Measurements from ENCODE around the gene CLNK. TPM values are rescaled to one million over a fixed set of nuclear protein-coding genes. Genes with fewer than 3 reads are reported as not detected.

CLNK gene
- polyA plus RNA-seq, 3 donors: 0.61 to 1.4 (median 0.95) TPM

DNA sequence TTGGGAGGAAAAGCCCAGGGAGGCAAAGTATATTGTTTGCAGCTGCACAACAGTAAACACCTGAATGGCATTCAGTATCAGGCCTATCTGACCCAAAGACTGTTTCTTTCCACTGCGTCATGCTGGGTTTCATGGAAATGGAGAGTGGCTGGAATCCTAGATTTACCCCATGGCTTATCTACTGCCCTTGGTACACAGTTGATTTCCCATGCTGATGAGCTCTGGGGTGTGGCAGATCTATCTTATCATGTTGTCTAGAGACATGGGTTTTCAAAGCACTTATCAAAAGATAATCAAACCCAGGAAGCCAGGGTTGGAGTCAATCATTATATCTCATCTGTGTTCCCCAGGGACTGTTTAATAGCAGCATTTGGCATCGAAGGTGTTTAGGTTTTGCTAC lies 72.1 kb downstream of the CLNK start:
- DNase-seq: no peak

DNA sequence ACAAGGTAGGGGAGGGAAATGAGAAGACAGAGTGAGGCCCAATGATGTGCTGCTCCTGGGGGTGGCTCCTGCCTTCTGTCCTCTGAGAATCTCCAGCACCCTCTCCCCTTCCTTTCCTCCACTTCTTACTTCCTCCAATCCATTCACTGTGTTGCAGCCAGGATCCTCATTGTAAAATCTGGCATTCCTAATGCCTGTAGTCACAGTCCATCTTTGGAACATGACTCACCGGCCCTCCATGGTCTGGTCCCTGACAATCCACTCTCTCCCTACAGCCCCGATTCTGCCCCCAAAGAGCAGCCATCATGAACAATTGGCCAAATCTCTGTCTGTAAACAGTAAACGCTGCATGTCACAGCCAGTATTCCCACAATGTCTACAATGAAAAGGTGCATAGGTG lies 72.9 kb downstream of the CLNK start:
- DNase-seq: no peak

DNA sequence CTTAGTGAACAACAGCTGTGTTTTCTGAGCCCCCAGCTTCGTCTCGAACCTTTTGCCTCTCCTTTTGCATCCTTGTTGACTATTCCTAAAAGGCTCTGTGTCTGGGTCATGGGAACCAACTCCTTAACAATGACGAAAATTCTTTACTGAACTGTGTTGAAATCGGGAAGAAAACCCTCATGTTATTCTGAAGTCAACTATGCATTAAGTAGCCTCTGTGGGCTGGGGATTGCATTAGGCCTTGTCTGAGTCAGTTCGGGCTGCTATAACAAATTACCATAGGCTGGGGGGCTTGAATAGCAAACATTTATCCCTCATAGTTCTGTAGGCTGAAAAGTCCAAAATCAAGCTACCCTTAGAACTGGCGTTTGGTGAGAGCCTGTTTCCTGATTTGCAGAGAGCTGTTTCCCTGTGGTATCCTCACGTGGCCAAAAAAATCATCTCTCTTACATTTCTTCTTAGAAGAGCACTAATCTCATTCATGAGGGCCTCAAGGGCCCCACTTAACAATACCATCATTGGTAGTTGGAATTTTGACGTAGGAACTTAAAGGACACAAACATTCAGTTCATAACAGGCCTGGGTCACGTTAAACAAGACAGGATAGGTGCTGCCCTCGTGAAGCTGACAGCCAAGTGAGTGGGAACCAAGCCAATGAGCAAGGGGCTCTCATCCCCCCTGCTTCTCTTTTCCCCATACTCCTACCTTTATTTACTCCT lies 75.9 kb downstream of the CLNK start:
- DNase-seq: no peak

DNA sequence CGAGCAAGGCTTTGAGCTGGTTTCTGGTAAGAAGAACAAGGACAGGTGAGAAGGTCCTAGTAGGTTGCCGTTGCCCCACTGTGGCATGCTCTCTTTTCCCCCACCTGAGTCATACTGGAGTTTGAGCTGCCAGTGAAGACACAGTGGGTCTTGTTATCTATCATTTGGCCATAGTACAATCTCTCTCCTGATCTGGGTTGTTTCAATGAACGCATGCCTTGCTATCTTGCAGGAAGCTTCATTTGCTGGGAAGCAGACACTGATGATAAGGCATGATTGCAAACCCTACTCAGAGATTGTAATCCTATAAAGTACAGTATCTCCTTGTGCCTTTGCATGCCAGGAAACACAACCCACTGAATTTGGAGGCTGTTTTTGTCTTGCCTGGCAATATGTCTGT lies 77.4 kb downstream of the CLNK start:
- DNase-seq: no peak

DNA sequence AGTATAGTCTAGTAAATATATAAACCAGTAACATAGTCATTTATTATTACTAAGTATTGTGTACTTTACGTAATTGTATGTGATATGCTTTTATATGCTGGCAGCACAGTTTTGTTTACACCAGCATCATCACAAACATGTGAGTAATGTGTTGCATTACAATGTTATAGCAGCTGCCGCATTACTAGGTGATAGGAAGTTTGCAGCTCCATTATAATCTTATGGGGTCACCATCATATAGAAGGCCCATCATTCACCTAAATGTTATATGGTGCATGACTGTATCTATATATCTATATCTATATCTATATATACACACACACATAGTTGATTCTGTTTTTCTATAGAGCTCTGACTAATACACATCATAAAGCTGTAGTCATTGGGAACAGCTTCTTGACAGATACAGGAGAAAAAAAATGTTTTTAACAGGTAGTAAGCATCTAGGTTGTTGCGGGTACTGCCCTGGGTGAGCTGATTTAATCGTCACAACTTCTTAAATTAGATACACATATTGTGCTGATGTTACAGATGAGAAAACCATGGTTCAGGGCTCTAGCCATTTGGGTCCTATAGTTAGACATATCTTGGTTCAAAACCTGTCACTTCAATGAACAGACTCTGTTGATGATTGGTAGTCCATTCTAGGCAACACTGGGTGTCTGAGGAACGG lies 77.9 kb downstream of the CLNK start:
- no peak for DNase-seq

DNA sequence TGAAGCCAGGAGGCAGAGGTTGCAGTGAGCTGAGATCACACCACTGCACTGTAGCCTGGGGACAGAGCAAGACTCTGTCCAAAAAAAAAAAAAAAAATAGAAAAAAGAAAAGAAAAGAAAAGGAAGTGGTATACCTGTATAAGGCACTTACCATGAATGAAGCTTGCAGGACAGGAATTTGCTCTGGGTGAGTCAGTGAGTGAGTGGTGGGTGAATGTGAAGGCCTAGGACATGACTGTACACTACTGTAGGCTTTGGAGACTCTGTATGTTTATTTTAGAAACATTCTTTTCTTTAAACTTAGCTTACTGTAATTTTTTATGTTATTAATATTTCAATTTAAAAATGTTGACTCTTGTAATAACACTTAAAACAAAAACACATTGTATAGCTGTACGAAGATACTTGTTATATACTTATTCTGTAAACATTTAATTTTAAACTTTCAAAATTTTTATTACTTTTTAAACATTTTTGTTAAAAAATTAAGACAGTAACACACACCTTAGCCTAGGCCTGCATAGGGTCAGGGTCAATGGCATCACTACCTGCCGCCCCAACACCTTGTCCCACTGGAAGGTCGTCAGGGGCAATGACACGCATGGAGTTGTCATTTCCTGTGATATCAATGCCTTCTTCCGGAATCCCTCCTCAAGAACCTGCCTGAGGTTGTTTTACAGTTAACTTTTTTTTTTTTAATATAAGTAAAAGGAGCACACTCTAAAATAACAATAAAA lies 78.7 kb downstream of the CLNK start:
- DNase-seq: no peak

DNA sequence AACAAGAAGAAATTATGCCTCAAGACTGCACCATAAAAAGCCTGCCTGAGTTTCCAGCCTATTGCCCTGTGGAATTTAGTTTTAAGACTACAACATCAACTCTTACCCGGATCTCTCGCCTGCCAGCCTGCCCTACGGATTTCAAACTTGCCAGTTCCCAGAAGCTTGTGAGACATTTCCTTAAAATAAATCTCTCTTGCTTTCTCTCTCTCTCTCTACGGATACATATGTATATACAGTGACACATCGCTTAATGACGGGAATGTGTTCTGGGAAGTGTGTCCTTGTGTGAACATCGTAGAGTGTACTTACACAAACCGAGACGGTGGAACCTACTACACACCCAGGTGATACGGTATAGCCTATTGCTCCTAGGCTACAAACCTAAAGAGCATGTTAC lies 79.5 kb downstream of the CLNK start:
- no peak for DNase-seq

DNA sequence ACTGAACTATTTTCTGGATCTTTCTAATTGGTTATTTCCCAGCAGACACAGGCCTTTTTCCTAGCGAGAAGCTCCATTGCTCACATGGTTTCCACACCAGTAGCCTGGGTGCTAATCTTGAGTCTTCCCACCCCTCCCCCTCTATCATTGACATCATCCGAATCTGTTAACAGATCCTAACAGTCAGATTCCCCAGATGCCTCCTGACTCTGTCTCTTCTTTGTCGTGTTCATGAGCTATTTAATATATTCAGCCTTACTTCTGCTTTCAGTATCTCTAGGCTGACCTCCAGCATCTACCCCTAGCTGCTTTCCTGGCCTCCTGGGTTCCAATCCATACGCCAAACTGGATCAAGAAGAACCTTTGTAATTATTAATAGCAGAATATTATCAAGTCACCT lies 85.0 kb downstream of the CLNK start:
- DNase-seq: no peak

DNA sequence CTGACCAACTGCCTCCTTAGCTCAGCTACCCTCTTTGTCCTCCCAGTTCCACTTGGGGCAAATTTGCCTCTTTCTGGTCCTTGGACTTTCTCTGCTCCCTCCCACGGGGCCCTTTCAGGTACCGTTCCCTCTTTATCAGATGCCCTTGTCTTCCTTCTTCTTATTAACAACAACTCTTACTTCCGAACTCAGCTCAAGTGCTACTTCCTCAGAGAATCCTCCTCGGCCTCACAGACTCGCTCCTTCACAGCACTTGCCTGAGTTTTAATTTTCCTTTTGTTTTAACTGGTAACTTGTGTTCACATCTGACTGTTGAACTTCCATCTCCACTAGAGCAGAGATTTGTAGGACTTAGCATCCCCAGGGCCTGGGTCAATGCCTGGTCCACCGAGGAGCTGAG lies 85.7 kb downstream of the CLNK start:
- no peak for DNase-seq

DNA sequence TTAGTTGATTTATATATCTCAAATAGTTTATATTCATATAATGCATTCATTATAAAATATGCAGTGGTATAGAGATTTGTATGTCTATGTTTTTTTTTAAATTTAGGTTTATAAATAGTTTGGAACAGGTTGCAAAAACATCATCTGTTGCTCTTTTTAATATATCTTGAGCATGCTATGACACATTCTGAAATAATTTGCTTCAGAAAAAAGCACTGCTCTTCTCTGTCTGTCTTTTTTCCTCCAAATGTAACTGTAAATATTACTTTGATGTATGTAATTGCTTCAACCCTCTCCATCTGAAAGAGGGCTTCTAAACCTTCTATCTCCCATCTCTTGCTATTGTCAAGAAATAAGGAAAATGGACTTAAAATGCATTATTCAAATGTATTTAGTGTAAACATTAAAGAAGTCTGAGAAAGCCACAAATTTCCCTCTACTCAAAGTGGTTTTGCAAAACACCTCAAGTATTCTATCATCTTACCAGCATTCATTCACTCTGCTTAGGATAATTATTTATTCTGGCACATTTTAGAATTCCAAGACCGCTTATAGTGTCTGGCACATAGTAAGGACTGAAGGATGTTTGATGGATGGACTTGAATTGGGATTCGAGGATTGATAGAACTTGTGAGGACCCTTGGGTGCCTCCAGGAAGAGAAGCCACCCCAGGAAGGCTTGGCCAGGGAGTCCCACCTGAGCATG lies 87.8 kb downstream of the CLNK start:
- DNase-seq: no peak

DNA sequence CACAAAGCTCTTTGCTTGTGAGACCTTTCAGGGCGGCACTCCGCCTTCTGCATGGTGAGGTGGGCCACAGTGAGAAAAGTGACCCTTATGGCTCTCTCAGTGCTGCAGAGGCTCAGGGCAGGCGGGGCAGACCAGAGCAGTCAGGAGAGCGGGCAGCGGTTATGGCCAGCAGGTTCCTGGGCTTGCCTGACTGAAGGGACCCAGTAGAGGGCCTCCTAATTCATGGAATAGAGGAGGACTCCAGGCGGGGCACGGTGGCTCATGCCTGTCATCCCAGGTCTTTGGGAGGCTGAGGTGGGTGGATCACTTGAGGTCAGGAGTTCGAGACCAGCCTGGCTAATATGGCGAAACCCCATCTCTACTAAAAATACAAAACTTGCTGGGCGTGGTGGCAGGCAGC lies 91.4 kb downstream of the CLNK start:
- no peak for DNase-seq

DNA sequence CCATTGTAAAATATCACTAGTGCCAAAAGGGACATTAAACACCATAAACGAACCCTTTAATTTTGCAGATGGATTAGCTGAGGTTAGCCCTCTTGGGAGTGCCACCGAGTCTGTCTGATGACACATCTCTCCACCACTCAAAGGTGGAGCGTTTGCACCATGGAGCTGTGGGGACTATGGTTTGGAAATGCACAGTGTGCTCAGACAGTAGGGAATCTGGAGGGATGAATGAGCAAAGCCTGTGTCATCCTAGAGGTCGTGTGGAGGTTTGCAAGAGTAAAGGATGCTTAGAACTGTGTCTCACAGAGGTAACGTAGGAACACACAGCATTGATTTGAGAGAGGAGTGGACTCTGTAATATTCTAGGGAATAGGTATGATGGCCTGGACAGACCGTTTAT lies 93.7 kb downstream of the CLNK start:
- no peak for DNase-seq

DNA sequence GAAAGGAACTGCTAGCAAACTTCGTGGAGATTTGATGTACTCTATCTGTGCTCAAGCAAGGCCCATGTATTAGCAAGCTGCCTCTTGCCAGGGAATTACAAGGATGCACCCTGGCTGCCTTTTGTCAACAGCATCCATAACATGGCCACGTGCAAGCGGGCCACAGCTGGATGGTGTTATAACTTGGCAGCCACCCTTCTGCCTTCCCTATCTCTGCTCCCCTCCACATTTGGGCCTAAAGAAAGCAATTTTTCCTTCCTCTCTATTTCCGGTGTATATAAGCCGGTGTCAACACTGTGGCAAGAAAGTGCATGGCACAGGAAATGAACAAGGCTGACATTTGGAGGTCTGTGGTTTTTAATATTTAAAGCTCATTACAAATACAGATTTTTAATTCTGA lies 94.8 kb downstream of the CLNK start:
- DNase-seq: no peak

DNA sequence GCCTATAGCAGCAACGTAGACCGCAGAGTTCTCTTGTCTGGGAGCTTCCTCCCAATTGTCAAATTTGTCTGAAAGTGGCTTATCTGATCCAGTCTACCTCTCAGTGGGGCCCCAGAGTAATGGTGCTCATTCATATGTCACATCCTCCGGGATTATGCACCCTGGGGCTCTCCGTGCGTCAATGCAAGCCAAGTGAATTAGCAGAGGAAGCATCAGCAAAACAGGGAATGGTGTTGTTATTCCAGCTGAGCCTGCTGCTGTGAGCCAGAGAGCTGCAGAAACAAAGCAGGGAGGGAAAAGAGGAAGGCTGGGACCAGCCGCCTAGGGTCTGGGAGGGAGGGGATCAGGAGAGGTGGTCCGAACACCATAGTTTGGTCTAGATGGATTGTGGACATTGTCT lies 95.2 kb downstream of the CLNK start:
- DNase-seq: no peak

DNA sequence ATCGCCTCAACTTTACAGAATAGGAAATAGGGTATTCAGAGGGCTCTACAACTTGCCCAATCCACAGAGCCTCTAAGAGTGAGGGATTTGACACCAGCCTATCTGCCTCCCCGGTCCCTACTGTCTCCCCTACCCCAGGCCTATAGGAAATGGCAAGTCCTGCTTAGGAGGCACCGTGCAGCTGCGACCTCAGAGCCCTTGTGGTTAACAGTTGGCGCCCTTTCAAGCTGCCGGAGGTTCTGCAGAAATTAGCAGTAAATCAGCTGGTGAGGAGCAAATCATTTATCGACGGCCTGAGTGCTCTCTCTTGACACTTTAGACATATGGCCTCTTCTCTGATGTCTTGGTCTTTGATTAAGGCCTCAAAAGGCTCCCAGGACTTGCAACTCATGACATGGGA lies 96.9 kb downstream of the CLNK start:
- DNase-seq: no peak

DNA sequence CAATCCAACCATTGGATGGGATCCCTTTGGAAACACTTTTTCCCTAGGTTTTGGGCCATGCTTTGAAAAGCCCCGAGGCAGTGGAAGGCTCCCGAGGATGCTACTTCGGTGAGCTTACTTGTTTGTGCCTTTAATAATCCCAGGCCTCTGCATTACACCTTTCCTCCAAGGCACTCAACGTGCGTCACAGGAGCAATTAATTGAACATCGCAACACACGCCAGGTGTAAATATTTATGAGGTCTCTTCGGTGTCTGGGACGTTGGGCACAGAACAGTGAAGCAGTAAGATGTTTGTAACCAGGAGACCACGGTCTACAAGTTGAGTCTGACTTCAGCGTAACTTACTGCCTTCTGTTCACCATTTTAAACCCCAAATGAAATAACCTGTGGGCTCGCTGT lies 97.3 kb downstream of the CLNK start:
- DNase-seq: no peak

DNA sequence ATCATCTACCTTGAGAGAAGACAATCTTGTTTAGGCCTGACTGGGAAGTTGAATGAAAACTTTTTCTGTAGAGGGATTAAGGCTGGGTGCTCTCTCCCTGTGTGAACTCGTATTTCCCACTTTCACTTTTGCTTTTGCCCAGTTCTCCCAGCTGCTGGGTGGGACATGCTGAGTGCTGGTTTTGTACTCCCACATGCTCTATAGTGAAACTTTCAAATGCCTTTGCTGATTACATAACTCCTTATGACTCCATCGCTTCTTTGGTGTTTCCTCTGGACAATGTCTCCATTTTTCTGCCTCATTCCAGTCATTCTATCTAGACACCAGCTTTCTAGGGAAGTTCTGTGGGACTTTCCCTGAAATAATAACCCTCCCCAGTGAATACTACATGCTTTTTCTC lies 100.5 kb downstream of the CLNK start:
- no peak for DNase-seq

DNA sequence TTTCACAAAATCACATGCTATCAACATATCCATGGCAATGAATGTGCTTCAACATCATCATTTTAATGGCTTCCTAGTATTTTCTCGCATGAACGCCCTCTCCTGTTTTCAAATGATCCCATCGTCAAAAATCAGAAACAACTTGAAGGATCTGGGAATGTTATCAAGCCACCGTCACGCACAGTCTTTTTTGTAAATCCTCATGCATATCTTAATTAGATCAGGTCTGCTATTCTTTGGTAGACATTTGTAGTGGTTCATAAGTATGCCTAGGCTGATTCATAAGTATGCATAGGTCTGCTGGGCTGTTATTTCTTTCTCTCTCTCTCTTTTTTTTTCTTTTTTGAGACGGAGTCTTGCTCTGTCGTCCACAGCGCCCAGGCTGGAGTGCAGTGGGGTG lies 101.6 kb downstream of the CLNK start:
- no peak for DNase-seq

DNA sequence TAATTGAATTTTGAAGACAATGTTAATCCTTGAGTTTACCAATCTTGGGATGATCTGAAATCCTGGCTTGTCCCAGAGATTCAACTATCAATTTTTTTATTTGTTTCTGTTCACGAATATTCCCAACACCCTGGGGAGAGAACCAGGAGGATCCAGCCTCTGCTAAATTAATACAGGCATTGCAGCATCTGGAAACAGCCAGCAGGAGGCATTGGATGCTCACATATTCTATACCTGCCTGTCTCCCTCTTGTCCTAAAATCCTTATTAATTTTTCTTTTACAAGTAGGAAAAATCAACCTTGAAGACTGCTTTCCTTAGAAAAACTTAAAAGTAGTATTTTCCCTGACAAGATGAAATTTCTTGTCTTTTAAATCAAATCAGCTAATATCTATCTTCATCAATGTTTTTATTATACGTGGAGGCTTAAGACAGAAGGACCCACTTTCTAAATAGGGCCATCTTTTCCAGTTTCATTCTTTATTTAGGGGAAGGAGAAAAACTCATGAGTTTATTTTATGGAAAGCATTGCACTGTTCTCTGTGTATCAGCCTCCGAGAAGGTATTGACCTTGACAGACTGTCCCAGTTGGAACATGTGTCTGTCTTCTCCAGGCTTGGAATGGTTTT lies 102.4 kb downstream of the CLNK start:
- DNase-seq: peak; percentile 37

DNA sequence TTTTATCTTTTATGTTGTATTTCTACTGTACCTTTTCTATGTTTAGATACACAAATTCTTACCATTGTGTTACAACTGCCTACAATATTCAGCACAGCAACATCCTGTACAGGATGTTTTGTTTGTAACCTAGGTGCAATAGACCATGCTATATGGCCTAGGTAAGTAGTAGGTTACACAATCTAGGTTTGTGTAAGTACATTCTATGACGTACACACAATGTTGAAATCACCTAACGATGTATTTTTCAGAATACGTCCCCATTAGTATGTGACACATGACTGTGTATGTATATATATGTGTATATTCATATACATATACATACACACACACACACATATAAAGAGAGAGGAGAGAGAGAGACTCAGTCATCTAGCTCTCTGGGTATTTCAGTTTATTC lies 103.5 kb downstream of the CLNK start:
- no peak for DNase-seq

DNA sequence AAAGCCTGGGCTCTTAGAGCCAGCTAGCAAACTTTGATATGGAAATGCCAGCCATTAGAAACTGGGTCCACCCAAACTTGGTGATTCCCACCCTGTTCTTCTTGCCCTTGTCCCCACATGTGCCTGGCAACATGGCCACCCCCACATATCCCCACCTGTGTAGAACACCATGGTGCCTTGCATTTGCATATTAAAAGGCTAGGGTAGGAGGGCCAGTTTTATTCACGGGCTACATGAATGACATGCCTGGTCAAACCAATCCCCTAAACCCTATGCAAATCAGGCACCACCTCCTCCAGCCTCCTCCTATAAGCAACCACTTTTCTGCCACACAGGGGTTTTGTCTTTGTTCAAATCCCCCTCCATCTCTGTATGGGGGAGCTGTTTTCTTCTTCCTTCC lies 104.9 kb downstream of the CLNK start:
- DNase-seq: no peak
